Natural killer cell (primary cell): ENCODE data around the gene RAG2. TPM values are rescaled to one million over a fixed set of nuclear protein-coding genes. Genes with fewer than 3 reads are reported as not detected.

Source experiments
- ATAC-seq, 3 donors: fragments of 150-1000 bp in 2 of 3; fragments of 200-7000 bp in 1 of 3; cut with Tn5 transposase; 1 replicate in 1 of 3; 2 replicates in 2 of 3; pipeline ENCODE4 v1.10.0; 2021; ENCODE audit warnings: mild to moderate bottlenecking in 2 of 3, moderate library complexity in 2 of 3
- DNase-seq, 2 donors: peaks; one replicate each; pipeline versions ENCODE4 v3.0.0 to v3.0.0-alpha.2; 2013 to 2021; ENCODE audit warnings: mixed read lengths in 1 of 2
- H3K27ac ChIP-seq: one replicate; pipeline ENCODE4 v1.5.1; 2013; ENCODE audit warnings: mild to moderate bottlenecking, low read length
- H3K27me3 ChIP-seq: one replicate; pipeline ENCODE4 v1.6.1; 2013; ENCODE audit warnings: low read length; ENCODE audit not compliant: control insufficient read depth, insufficient read depth
- H3K36me3 ChIP-seq: one replicate; pipeline ENCODE4 v1.6.1; 2013; ENCODE audit warnings: low read length; ENCODE audit not compliant: control insufficient read depth, insufficient read depth
- H3K4me1 ChIP-seq: one replicate; pipeline ENCODE4 v1.6.1; 2013; ENCODE audit warnings: low read length; ENCODE audit not compliant: control insufficient read depth, insufficient read depth
- H3K4me3 ChIP-seq: one replicate; pipeline ENCODE4 v1.5.1; 2013; ENCODE audit warnings: low read length
- H3K9me3 ChIP-seq: one replicate; pipeline ENCODE4 v1.6.1; 2013; ENCODE audit warnings: low read length; ENCODE audit not compliant: control insufficient read depth, insufficient read depth
- H3K27ac Mint-ChIP-seq, 2 donors: one replicate each; pipeline ENCODE4 v1.8.0; 2022; ENCODE audit warnings: mild to moderate bottlenecking in 2 of 2, mixed read lengths in 2 of 2, moderate library complexity in 1 of 2
- H3K27me3 Mint-ChIP-seq, 2 donors: one replicate each; pipeline ENCODE4 v1.8.0; 2022; ENCODE audit warnings: low read depth in 2 of 2, mixed read lengths in 2 of 2
- H3K36me3 Mint-ChIP-seq: one replicate; pipeline ENCODE4 v1.8.0; 2022; ENCODE audit warnings: mixed read lengths
- H3K4me1 Mint-ChIP-seq, 2 donors: one replicate each; pipeline ENCODE4 v1.8.0; 2022; ENCODE audit warnings: mixed read lengths in 2 of 2
- H3K4me3 Mint-ChIP-seq: one replicate; pipeline ENCODE4 v1.8.0; 2022; ENCODE audit warnings: mild to moderate bottlenecking, moderate library complexity, mixed read lengths
- H3K9me3 Mint-ChIP-seq, 2 donors: one replicate each; pipeline ENCODE4 v1.8.0; 2022; ENCODE audit warnings: mixed read lengths in 2 of 2
- CTCF ChIP-seq: fragments of 200-600 bp; IDR thresholded peaks from one replicate; pipeline ENCODE4 v1.8.0; 2022; ENCODE audit warnings: antibody characterized with exemption
- WGBS: methylation state at CpG from one replicate; pipeline ENCODE4 v1.1.7; 2013; ENCODE audit warnings: missing lambda C conversion rate; ENCODE audit not compliant: insufficient coverage; 5-methylcytosine and 5-hydroxymethylcytosine counted together
- intact Hi-C: fragments of 100-400 bp; cut with micrococcal nuclease; formaldehyde crosslinking; loops from one replicate; pipeline ENCODE4 v1.14.2; 2022
- total RNA-seq, 4 donors: library from RNA; stranded (reverse); fragments of 120-200 nt in 1 of 4; gene quantifications; one replicate each; pipeline versions ENCODE4 v1.2.3 to v1.2.4, GENCODE V29; 2013 to 2022

The RAG2 gene
- total RNA-seq, 3 donors from 2014 or later (not counting 1 experiment from before 2014, with no cell fraction given) = not detected

DNA sequence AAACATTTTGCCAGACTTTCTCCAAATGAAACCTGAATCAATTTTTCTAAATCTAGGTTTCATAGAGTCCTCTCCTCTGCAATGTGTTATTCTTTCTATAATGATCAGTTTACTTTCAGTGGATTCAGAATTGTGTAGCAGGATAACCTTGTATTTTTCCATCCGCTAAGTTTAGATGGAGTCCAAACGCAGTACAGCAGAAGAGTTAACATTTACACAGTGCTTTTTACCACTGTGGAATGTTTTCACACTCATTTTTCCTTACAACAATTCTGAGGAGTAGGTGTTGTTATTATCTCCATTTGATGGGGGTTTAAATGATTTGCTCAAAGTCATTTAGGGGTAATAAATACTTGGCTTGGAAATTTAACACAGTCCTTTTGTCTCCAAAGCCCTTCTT is 20.7 kb downstream of the RAG2 start:
- Mint-ChIP-seq H3K27ac (no peak overlapping the region), H3K9me3 (no peaks in the 10 kb centered on the region), H3K4me3 (no peak overlapping the region), H3K27me3 (peaks cover 3 to 13% of the 10 kb centered on the region in 2 donors), H3K36me3 (no peaks in the 10 kb centered on the region), H3K4me1 (no peaks in the 10 kb centered on the region)
- 80% methylated on average over 1 of the region's 2 CpGs for WGBS
- ATAC-seq (no peak), DNase-seq (no peak)
- no peak for TF ChIP-seq CTCF
- Histone ChIP-seq H3K4me3 (no peak overlapping the region), H3K27me3 (no peaks in the 10 kb centered on the region), H3K9me3 (no peaks in the 10 kb centered on the region), H3K27ac (no peak overlapping the region), H3K36me3 (peaks cover 1% of the 10 kb centered on the region), H3K4me1 (no peaks in the 10 kb centered on the region)
- intact Hi-C loops = no loop called here

DNA sequence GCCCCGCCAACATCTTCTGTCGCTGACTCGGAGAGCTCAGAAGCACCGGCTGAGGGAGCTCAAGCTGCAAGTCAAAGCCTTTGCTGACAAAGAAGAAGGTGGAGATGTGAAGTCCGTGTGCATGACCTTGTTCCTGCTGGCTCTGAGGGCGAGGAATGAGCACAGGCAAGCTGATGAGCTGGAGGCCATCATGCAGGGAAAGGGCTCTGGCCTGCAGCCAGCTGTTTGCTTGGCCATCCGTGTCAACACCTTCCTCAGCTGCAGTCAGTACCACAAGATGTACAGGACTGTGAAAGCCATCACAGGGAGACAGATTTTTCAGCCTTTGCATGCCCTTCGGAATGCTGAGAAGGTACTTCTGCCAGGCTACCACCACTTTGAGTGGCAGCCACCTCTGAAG is 23.6 kb downstream of the RAG2 start:
- no peaks in the 10 kb centered on the region for H3K9me3 ChIP-seq
- Mint-ChIP-seq H3K4me1 (no peaks in the 10 kb centered on the region), H3K27me3 (peaks cover 0 to 15% of the 10 kb centered on the region in 2 donors), H3K4me3 (no peak overlapping the region), H3K9me3 (no peaks in the 10 kb centered on the region), H3K36me3 (no peaks in the 10 kb centered on the region), H3K27ac (no peak overlapping the region)
- peaks cover 1% of the 10 kb centered on the region for H3K36me3 ChIP-seq
- intact Hi-C loops = no loop called here
- no peaks in the 10 kb centered on the region for H3K27me3 ChIP-seq
- no peaks in the 10 kb centered on the region for H3K4me1 ChIP-seq
- 84% methylated on average over 8 of the region's 8 CpGs for WGBS
- H3K27ac ChIP-seq = no peak overlapping the region
- no peak overlapping the region for H3K4me3 ChIP-seq
- no peak for DNase-seq
- TF ChIP-seq CTCF = no peak
- ATAC-seq = no peak

GRCh38 chr11:36569095-36569494 is 28.9 kb downstream of the RAG2 start:
- Histone ChIP-seq H3K9me3 (no peaks in the 10 kb centered on the region), H3K27ac (no peak overlapping the region), H3K4me1 (peaks cover 4% of the 10 kb centered on the region), H3K36me3 (peaks cover 1% of the 10 kb centered on the region), H3K27me3 (peaks cover 2% of the 10 kb centered on the region), H3K4me3 (no peak overlapping the region)
- no peak for ATAC-seq
- Mint-ChIP-seq H3K4me3 (no peak overlapping the region), H3K27me3 (peaks cover 16 to 20% of the 10 kb centered on the region in 2 donors), H3K27ac (no peak overlapping the region), H3K9me3 (no peaks in the 10 kb centered on the region), H3K4me1 (peaks cover 10 to 13% of the 10 kb centered on the region in 2 donors), H3K36me3 (no peaks in the 10 kb centered on the region)
- 68% methylated on average over 4 of the region's 4 CpGs for WGBS
- no peak for DNase-seq
- intact Hi-C loops = no loop called here
- no peak for TF ChIP-seq CTCF

DNA sequence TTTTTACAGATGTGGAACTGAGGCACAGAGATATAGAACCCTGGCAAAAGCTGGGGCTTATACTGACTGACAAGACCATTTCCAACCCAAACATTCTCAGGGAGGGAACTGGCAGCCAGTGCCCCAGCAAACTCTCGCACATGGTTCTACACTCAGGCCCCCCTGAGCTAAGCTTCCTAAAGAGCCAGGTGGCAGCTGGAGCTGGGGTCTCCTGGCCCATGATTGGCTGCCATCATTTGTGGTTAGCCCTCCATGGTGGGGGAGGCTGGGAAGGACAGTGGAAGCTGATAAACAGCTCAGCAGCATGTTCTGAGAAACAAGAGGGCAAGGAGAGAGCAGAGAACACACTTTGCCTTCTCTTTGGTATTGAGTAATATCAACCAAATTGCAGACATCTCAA is 30.3 kb downstream of the RAG2 start, which contains the start of gene RAG1:
RAG1 (plus strand) TSS at position 314 of the 400 bp plus-strand sequence. CDS start 5,298 bp downstream, outside the sequence.
- DNase-seq (no peak), ATAC-seq (no peak)
- Mint-ChIP-seq H3K4me3 (no peak within 1 kb of the TSS), H3K4me1 (peaks cover 12 to 14% of the 10 kb centered on the region in 2 donors), H3K27me3 (peaks cover 16 to 20% of the 10 kb centered on the region in 2 donors), H3K36me3 (no peaks in the 10 kb centered on the region), H3K9me3 (no peaks in the 10 kb centered on the region), H3K27ac (no peak within 1 kb of the TSS)
- intact Hi-C loops = no loop called here
- no peaks in the 10 kb centered on the region for H3K9me3 ChIP-seq
- WGBS = 81% methylated on average over 1 of the region's 1 CpG
- peaks cover 4% of the 10 kb centered on the region for H3K4me1 ChIP-seq
- no peak within 1 kb of the TSS for H3K27ac ChIP-seq
- peaks cover 2% of the 10 kb centered on the region for H3K27me3 ChIP-seq
- no peaks in the 10 kb centered on the region for H3K36me3 ChIP-seq
- no peak for TF ChIP-seq CTCF
- no peak within 1 kb of the TSS for H3K4me3 ChIP-seq
